NCI-H345 treated with DMSO at 0.1 percent for 48 hours (cell line): ENCODE data around the gene SMTN.
"Not testable (repeated sequence)": the region's sequence is repeated elsewhere in the genome, so short reads cannot be mapped to it uniquely, and the experiment has no call there.

Source experiments
- DNase-seq: peaks from one replicate; lab custom pipeline; 2025; ENCODE audit not compliant: unreplicated experiment; lab: John Stamatoyannopoulos, UW

Gene SMTN

DNA sequence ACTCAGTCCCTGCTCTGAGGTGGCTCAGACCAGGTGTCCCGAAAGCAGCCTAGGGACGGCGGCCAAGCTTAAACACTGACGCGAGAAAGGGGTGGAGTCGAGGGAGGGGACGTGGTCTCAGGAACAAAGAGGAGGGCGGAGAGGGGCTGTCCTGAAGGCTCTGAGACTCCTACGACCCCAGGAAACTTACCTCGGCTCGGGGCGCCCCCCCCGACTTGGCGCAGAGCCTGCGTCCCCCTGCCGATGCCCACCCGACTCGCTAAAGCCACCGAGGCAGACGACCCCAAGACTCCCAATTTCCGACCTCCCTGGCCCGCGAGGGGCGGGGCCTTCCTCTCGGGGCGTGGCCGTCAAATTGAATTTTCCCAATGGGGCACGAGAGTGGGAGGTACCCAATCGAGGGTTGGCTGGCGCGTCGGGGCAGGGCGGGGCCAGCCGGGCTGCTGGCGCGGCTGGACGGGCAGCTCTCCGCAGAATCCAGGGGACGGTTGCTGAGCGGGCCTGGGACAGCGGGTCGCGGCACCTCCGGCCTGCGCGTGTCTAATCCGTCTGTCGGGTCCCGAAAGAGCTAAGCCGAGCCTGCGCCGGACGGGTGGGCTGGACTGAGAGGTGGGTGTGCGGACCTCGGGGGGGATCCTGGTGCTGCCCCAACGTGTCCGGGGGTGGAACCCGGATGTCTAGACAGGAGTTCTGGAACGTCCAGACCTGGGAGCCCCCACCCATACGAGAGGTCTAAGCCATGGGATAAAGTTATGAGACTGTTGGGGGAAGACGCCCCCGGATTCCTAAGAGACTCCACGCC, at the start of gene SMTN:
Gene SMTN (plus strand): TSS at position 471 of the 802 bp plus-strand sequence. CDS start 1,941 bp downstream, outside the sequence.
- peak; percentile 74 for DNase-seq

GRCh38 chr22:31036671-31037550, 44.2 kb upstream of the SMTN start:
- no peak for DNase-seq

- no peak for DNase-seq
These were observed 42.4 kb upstream of the SMTN start for GRCh38 chr22:31038686-31039085.

- no peak for DNase-seq
These were observed 41.7 kb upstream of the SMTN start for GRCh38 chr22:31039393-31039792.

- DNase-seq: no peak
These were observed 40.3 kb upstream of the SMTN start for GRCh38 chr22:31040542-31041398.

DNA sequence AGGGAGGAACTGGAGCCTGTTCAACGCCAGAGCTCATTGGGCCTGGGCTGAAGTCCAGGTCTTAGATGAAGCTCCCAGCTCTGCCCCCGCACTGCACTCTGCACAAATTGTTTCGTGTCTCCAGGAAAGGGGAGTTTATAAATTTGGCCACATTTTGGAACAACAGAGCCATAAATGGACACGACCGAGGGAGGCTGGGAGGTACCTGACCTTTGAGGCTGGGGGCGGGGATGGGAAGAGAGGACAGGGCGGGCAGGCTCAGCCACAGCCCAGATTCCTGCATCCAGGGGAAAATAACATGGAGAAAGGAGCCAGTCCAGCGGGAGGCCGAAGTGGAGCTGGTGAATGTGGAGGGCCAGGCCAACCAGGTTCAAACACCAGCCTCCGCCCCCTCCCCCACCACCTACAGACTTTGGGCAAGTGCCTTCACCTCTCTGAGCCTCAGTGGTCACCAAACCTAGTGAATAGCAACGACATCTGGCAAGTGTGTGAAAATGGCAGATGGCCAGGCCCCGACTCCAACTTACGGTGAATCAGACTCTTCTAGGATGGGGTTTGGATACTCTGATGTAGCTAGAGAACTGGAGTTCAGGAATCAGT, 36.8 kb upstream of the SMTN start:
- DNase-seq: no peak

DNA sequence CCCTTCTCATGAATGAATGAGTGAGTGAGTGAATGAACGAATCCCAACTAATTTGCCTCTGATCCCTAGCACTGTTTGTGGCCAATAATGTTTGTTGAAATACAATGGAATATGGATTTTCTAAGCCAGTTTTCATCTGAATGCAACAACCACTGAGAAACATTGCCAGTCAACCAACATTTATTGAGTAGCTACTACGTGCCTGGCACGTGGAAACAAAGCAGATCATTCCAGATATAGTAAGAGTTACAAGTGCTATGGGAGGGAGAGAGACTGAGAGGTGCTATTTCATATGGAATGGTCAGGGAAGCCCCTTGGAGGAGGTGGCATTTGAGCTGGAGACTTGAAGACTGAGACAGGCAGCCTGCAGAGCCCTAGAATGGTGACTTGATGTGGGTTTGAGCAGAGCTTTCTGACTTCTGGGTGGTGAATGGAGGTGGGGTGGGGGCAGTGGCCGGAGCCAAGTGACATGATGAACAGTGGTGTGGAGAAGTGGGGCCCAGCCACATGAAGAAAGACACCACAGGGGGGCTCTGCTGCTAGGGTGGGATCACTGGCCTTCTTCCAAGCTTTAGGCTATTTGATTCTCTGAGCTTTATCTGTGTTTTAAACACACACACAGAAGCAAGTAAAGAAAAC, 35.1 kb upstream of the SMTN start:
- DNase-seq: no peak

DNA sequence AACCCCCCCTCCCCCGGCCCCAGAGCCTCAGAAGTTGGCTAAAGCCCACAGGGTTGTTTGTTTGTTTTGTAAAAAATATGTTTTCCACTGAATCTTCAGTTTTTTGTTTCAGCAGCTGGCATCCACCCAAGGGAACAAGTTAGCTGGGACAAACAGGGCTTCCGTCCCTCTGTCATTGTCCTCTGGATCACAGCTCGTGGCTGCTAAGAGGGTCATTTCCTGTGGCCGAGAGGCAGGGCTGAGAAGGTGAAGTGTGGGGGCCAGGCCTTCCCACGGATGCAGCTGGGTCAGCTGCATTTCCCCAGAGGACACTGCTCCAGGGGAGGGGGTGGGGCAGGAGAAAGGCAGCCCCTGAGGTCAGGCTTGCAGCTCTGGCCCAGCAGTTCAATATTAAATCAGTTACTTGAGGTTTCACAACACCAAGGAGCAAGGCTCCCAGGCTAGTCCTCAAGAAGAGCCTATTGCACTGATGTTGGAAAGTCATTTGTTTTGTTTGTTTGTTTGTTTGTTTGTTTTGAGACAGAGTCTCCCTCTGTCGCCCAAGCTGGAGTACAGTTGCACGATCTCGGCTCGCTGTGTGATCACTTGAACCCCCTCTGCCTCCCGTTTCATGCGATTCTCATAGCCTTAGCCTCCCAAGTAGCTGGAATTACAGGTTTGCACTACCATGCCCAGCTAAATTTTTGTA, 34.4 kb upstream of the SMTN start:
- DNase-seq: no peak

DNA sequence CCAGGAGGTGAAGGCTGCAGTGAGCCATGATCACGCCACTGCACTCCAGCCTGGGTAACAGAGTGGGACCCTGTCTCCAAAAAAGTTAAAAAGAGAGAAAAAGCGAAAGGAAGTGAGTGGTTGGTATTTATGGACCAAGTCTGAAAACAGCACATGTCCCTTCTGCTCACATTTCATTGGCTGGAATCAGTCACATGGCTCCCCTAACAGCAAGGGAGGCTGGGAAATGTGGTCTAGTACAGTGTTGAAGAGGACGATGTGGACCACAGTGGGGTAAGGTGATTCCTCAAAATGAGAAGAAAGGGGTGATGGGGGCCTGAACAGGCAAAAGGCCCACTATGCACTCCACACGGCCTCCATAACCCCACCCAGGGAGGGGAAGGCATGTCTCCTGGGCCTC, 32.5 kb upstream of the SMTN start:
- DNase-seq: no peak

DNA sequence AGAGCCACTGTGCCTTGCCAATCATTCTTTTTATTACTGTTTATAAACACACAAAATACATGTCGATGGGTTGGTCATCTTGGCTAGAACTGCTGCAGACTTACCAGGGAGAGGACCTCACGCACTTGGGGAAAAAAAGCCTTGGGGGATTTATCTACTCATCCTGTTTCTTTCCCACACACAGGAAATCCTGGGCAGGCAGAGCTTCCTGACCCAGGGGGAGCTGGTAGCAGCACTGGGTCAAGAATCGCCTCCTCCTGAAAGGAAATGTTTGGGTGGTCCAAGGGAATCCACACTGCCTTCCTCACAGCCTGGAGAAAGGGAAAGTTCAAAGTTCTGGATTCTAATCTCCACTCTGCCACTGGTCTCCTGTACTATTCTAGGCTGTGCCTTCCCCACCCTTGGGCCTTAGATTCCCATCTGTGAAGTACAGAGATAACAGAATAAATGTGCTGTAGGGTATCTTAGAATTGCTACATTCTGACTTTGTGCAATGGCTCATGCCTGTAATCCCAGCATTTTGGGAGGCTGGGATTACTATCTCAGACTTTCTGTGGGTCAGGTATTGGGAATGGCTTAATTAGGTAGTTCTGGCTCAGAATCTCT, 31.2 kb upstream of the SMTN start:
- no peak for DNase-seq

DNA sequence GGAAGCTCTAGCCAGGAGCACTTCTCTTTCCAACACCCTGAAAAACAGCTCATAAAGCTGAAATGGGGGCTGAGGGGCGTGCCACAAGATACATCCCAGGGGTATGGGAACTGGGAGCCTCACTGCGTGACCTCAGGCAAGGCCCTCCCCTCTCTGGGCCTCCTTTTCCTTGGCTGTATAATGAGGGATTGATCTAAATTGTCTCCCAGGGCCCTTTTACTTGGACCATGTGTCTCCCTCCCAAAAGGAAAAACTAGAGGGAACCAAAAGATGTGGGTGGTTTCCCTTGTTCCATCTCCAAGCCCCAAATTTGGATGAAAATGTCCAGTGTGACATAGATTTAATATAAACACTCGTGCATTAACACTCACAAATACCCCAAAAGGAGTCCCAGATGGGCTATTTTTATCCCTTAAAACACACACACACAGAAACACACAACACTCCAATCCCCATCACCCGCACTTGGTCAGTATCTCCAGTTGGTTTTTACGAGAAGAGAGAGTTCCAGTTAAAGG, 25.9 kb upstream of the SMTN start:
- no peak for DNase-seq

DNA sequence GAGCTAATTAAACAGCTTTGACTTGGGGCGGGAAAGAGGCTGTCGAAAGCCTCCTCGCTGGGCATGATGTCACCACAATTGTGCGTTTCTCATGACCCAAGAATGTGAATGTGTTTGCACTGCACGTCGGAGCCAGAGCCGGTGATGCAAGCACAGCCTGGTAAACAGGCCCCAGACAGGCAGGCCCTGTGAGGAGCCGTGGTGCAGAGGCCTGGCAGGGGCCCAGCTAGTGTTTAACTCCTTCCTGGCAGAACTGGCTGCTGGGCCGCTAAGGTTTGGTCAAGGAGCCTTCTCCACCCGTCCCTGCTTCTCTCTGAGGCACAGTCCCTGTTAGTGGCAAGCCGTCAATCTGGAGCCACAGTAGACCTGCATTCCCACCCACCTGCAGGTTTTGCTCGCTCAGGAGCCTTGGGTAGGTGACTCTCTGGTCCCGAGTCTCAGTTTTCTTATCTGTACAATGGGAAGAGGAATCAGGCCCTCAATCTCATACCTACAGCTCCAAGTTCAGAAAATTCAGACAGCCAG, 25.4 kb upstream of the SMTN start:
- DNase-seq: no peak

GRCh38 chr22:31056986-31057599, 24.0 kb upstream of the SMTN start:
- no peak for DNase-seq

DNA sequence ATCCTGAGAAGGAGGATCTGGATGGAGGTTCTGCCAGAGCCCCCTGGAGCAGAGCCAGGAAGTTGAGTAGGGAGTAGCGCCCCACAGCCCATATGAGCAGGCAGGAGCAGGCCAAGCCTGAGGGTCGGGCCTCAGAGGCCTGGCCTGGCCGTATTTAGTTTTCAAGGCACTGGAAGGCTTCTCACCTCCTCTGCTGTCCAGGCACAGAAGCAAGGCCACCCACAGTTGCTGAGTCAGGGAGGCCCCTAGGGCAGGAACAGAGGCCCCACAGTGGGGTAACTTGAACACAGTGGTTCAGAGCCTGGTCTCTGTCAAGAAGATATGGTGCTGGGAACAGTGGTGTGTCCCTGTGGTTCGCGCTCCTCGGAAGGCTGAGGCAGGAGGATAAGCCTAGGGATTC, 21.5 kb upstream of the SMTN start:
- not testable (repeated sequence) for DNase-seq

DNA sequence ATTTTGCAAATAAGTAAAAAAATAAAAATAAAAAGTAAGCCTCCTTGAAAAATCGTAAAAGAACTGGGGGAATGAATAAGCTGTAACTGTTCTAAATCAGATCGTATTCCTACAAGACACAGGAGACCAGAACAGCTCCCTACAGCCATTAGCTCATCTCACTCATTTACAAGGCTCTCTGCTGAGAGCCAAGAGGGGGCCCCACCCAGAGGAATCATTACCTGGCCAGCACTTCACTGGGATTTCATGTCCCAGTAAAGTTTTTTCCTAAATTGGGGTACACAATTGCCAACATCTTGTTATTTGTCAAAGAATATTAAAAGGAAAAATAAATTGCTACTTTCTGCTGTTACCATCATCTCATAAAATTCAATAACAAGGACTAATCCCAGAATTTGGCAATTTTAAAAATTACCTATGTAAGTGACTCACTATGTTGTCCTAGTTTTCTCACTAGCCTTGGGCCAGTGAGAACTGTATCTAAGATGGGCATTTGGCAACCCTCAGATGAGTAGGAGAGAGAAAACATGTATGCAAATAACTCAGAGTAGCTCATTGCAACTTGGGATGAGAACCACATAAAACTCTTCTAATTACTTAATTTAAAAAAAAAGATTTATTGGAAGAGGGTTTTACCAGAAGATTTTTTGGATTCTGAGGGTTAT, 18.4 kb upstream of the SMTN start:
- DNase-seq: no peak

- no peak for DNase-seq
These were observed 16.7 kb upstream of the SMTN start for GRCh38 chr22:31064369-31064768.

DNA sequence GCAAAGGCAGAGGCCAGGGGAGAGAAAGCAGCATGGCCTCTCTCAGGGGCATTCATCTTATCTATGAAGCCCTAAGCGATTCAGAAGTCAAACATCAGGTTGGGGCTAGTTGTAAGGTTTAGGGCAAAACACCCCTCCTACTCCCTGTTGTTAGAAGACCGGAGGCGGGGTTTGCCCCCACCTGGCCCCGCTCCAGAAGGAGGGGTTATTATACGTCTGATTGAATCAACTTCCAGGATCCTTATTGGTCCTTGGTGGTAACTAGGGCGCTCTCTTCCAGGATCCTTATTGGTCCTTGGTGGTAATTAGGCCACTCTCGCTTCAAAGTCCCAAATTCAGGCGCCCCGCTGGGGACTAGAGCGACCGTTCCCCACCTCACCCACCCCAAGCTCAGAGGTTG, 12.1 kb upstream of the SMTN start:
- no peak for DNase-seq
